Neural progenitor cell (in vitro differentiated cells): Measurements from ENCODE around the gene DIRAS1. TPM values are rescaled to one million over a fixed set of nuclear protein-coding genes. Genes with fewer than 3 reads are reported as not detected.

Source experiments
- DNase-seq: peaks from one replicate; pipeline ENCODE4 v3.0.0-alpha.2; 2016; ENCODE audit warnings: low spot score
- H2AFZ ChIP-seq: fragments of 200-600 bp; sonication (generic); replicated peaks from 2 replicates; pipeline ENCODE4 v1.6.1; 2016; ENCODE audit warnings: antibody characterized with exemption
- H3F3A ChIP-seq: fragments of 200-600 bp; sonication (generic); 2 replicates; pipeline ENCODE4 v1.6.1; 2016; ENCODE audit warnings: antibody characterized with exemption, low read depth
- H3K27ac ChIP-seq: fragments of 200-600 bp; sonication (generic); 2 replicates; pipeline ENCODE4 v1.5.1; 2016; ENCODE audit warnings: mild to moderate bottlenecking
- H3K27me3 ChIP-seq: fragments of 200-600 bp; sonication (generic); 2 replicates; pipeline ENCODE4 v1.6.1; 2016; ENCODE audit warnings: mild to moderate bottlenecking, moderate library complexity
- H3K36me3 ChIP-seq: fragments of 200-600 bp; sonication (generic); 2 replicates; pipeline ENCODE4 v1.5.1; 2016
- H3K4me1 ChIP-seq: fragments of 200-600 bp; sonication (generic); 2 replicates; pipeline ENCODE4 v1.6.1; 2016; ENCODE audit warnings: mixed run types
- H3K4me2 ChIP-seq: fragments of 200-600 bp; sonication (generic); 2 replicates; pipeline ENCODE4 v1.6.1; 2016
- H3K4me3 ChIP-seq: fragments of 200-600 bp; sonication (generic); 2 replicates; pipeline ENCODE4 v1.5.1; 2016
- H3K79me2 ChIP-seq: fragments of 200-600 bp; sonication (generic); 2 replicates; pipeline ENCODE4 v1.6.1; 2016; ENCODE audit warnings: low read depth
- H3K9ac ChIP-seq: fragments of 200-600 bp; sonication (generic); 2 replicates; pipeline ENCODE4 v1.6.1; 2016
- H3K9me3 ChIP-seq: fragments of 200-600 bp; sonication (generic); 2 replicates; pipeline ENCODE4 v1.5.1; 2016; ENCODE audit warnings: low read depth
- H4K20me1 ChIP-seq: fragments of 200-600 bp; sonication (generic); 2 replicates; pipeline ENCODE4 v1.6.1; 2016; ENCODE audit warnings: low read depth
- H3K27ac Mint-ChIP-seq: 3 replicates; pipeline ENCODE4 v1.8.0; 2021; ENCODE audit warnings: mixed read lengths
- H3K27me3 Mint-ChIP-seq: 2 replicates; pipeline ENCODE4 v1.8.0; 2022; ENCODE audit warnings: low read depth, mild to moderate bottlenecking, inconsistent platforms, moderate library complexity, mixed read lengths; ENCODE audit not compliant: insufficient read depth
- H3K36me3 Mint-ChIP-seq: 3 replicates; pipeline ENCODE4 v1.8.0; 2021; ENCODE audit warnings: mixed read lengths
- H3K4me1 Mint-ChIP-seq: 3 replicates; pipeline ENCODE4 v1.8.0; 2021; ENCODE audit warnings: mixed read lengths
- H3K4me3 Mint-ChIP-seq: 3 replicates; pipeline ENCODE4 v1.8.0; 2021; ENCODE audit warnings: mild to moderate bottlenecking, moderate library complexity, mixed read lengths
- H3K9me3 Mint-ChIP-seq: 3 replicates; pipeline ENCODE4 v1.8.0; 2020; ENCODE audit warnings: mixed read lengths
- CTCF ChIP-seq: fragments of 200-600 bp; sonication (generic); IDR thresholded peaks from 2 replicates; pipeline ENCODE4 v1.5.1; 2017; ENCODE audit warnings: antibody characterized with exemption, mild to moderate bottlenecking
- EZH2 ChIP-seq: fragments of 200-600 bp; sonication (generic); IDR thresholded peaks from 2 replicates; pipeline ENCODE4 v1.6.1; 2017; ENCODE audit warnings: antibody characterized with exemption, mild to moderate bottlenecking, moderate library complexity
- EZH2phosphoT487 ChIP-seq: fragments of 200-600 bp; sonication (generic); IDR thresholded peaks from 2 replicates; pipeline ENCODE4 v1.6.1; 2017; ENCODE audit warnings: antibody characterized with exemption
- total RNA-seq: library from RNA; depleted of rRNA; stranded (reverse); fragments of >200 nt; gene quantifications from 2 replicates; pipeline ENCODE4 v1.2.3, GENCODE V29; 2015; ENCODE audit warnings: low replicate concordance

DIRAS1 gene
- total RNA-seq, 1 donor from 2014 or later: 2.7 TPM

DNA sequence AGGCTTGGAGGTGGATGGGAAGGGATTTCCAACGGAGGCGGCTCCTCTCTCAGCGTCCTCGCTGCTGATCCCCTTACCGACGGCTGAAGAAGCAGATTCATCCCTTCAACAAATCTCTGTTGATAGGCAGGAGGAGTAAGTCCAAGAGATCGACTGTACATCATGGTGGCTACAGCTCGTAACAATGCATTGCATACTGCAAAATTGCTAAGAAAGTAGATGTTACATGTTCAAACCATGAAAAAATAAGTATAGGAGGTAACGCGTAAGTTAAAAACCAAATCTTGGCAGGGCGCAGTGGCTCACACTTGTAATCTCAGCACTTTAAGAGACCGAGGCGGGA lies 19.1 kb upstream of the DIRAS1 start:
- H4K20me1 ChIP-seq: peaks cover 19% of the 10 kb centered on the region
- H3K9ac ChIP-seq: no peak overlapping the region
- no peak overlapping the region for H3K27ac ChIP-seq
- peaks cover 6% of the 10 kb centered on the region for H3F3A ChIP-seq
- no peak for DNase-seq
- TF ChIP-seq CTCF (no peak), EZH2 (no peak), EZH2phosphoT487 (no peak)
- H3K4me2 ChIP-seq: no peak overlapping the region
- H3K9me3 Mint-ChIP-seq: peaks cover 2% of the 10 kb centered on the region
- peaks cover 42% of the 10 kb centered on the region for H3K27me3 ChIP-seq
- H3K4me3 Mint-ChIP-seq: peak overlapping the region; percentile 92
- H2AFZ ChIP-seq: no peak overlapping the region
- H3K36me3 ChIP-seq: no peaks in the 10 kb centered on the region
- H3K27me3 Mint-ChIP-seq: peaks cover 16% of the 10 kb centered on the region
- H3K27ac Mint-ChIP-seq: no peak overlapping the region
- H3K36me3 Mint-ChIP-seq: peaks cover 7% of the 10 kb centered on the region
- no peaks in the 10 kb centered on the region for H3K4me1 ChIP-seq
- peaks cover 13% of the 10 kb centered on the region for H3K4me1 Mint-ChIP-seq
- peaks cover 6% of the 10 kb centered on the region for H3K79me2 ChIP-seq
- H3K4me3 ChIP-seq: no peak overlapping the region
- H3K9me3 ChIP-seq: no peaks in the 10 kb centered on the region

DNA sequence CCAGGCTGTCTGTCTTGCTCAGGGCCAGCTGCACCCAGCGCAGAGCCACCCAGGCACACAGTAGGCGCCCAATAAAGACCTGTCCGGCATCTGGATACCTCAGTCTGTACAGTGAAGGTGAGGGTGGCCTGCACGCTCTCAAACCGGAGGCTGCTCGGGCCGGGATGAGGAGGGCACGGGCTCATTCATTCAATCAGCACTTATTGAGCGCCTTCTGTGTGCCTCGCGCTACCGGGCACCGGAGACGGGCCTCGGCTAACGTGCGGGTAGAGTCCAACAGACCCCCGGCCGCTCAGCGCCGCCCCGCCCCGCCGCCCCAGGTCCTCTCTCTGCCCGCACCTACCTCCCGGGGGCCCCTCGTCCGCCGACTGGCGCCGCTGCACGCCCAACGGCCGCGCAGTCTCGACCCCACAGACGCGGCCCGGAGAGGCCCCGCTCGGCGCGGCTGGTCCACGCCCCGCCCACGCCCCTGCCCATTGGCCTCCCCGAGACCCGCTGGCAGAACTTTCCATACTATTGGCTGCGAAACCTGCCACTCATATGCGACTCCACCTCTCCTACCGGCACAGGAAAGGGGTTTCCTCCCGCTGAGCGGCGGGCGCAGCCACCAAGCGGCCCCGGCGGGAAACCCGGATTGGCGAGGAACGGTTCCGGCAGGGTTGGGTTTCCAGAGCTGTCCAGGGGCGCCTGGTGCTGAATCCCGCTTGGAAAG lies 18.6 kb upstream of the DIRAS1 start, which contains the start of gene SLC39A3:
Gene SLC39A3 (minus strand): TSS at position 416 of the 712 bp plus-strand sequence. CDS start 2,760 bp downstream, outside the sequence.
- peaks cover 16% of the 10 kb centered on the region for H3K27me3 Mint-ChIP-seq
- Histone ChIP-seq H3K27me3 (peaks cover 37% of the 10 kb centered on the region), H3K36me3 (no peaks in the 10 kb centered on the region), H3K4me3 (peak within 1 kb of the TSS; percentile 86), H3K27ac (no peak within 1 kb of the TSS), H3K79me2 (peaks cover 6% of the 10 kb centered on the region), H3K9ac (peak within 1 kb of the TSS; percentile 50), H3K9me3 (no peaks in the 10 kb centered on the region), H4K20me1 (peaks cover 21% of the 10 kb centered on the region), H3K4me1 (no peaks in the 10 kb centered on the region), H3F3A (peaks cover 6% of the 10 kb centered on the region), H2AFZ (peak within 1 kb of the TSS; percentile 68), H3K4me2 (peak within 1 kb of the TSS; percentile 91)
- TF ChIP-seq CTCF: no peak
- TF ChIP-seq EZH2: peak; percentile 11
- TF ChIP-seq EZH2phosphoT487: no peak
- peaks cover 7% of the 10 kb centered on the region for H3K36me3 Mint-ChIP-seq
- peaks cover 2% of the 10 kb centered on the region for H3K9me3 Mint-ChIP-seq
- H3K4me1 Mint-ChIP-seq: peaks cover 13% of the 10 kb centered on the region
- peak within 1 kb of the TSS; percentile 92 for H3K4me3 Mint-ChIP-seq
- no peak within 1 kb of the TSS for H3K27ac Mint-ChIP-seq
- DNase-seq: peak; percentile 98

DNA sequence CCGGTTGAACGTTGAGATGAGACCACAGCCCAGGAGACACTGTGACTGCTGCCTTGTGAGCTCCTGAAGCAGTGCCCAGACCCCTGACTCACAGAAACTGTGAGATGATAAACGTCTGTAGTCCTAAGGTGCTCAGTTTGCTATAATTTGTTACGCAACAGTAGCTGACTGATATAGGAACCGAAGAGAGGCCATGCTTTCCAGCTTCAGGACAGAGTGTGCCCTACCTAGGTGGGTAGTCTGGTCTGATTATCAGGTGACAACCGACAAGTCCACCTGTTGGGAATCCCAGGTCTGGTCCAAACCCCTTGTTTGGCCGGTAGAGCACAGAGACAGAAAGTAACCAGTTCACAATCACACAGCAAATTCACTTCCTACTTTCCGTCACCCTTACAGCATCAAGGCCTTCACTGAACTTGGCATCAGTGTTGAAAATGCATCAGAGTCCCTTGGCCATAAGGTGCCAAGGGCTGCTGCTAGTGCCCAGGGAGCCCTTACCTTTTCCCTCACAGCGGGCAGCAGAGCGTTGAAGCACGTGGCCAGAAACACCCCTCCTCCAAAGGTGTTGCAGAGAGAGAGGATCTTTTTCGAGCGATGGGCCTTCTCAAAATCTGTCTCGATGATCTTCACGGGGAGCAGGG lies 15.5 kb upstream of the DIRAS1 start:
- TF ChIP-seq EZH2 (no peak), EZH2phosphoT487 (no peak), CTCF (no peak)
- no peaks in the 10 kb centered on the region for H3K36me3 ChIP-seq

More for the DNA sequence above, 15.5 kb upstream of the DIRAS1 start:
- no peak overlapping the region for H3K4me2 ChIP-seq
- H3K9me3 ChIP-seq: no peaks in the 10 kb centered on the region
- peaks cover 2% of the 10 kb centered on the region for H3K9me3 Mint-ChIP-seq
- H3K27me3 ChIP-seq: peaks cover 10% of the 10 kb centered on the region
- peaks cover 18% of the 10 kb centered on the region for H3K4me1 Mint-ChIP-seq
- peaks cover 23% of the 10 kb centered on the region for H4K20me1 ChIP-seq
- H3K27me3 Mint-ChIP-seq: peaks cover 5% of the 10 kb centered on the region
- H3K27ac ChIP-seq: no peak overlapping the region
- no peaks in the 10 kb centered on the region for H3K4me1 ChIP-seq
- peaks cover 6% of the 10 kb centered on the region for H3K79me2 ChIP-seq
- H3K4me3 ChIP-seq: no peak overlapping the region
- peaks cover 6% of the 10 kb centered on the region for H3F3A ChIP-seq
- peaks cover 13% of the 10 kb centered on the region for H3K36me3 Mint-ChIP-seq
- no peak for DNase-seq
- H3K27ac Mint-ChIP-seq: no peak overlapping the region
- H3K4me3 Mint-ChIP-seq: peak overlapping the region; percentile 30
- no peak overlapping the region for H2AFZ ChIP-seq
- H3K9ac ChIP-seq: no peak overlapping the region
